GM23338 (cell line): ENCODE results near the gene SLC5A12. TPM values are rescaled to one million over a fixed set of nuclear protein-coding genes. Genes with fewer than 3 reads are reported as not detected.

ENCODE experiments used
- ATAC-seq: fragments of 200-7000 bp; cut with Tn5 transposase; 3 replicates; pipeline ENCODE4 v1.9.1; 2020
- DNase-seq: peaks from one replicate; pipeline ENCODE4 v3.0.0-alpha.2; 2015; ENCODE audit warnings: low spot score
- H2AFZ ChIP-seq: fragments of 200-600 bp; sonication (generic); 2 replicates; pipeline ENCODE4 v1.8.0; 2016; ENCODE audit warnings: antibody characterized with exemption, mild to moderate bottlenecking, moderate library complexity
- H3F3A ChIP-seq: fragments of 200-600 bp; sonication (generic); replicated peaks from 2 replicates; pipeline ENCODE4 v1.8.0; 2017; ENCODE audit warnings: antibody characterized with exemption, mixed run types, low read depth
- H3K27ac ChIP-seq: fragments of 200-600 bp; sonication (generic); 2 replicates; pipeline ENCODE4 v1.6.1; 2016; ENCODE audit warnings: low read depth
- H3K27me3 ChIP-seq: fragments of 200-600 bp; sonication (generic); 2 replicates; pipeline ENCODE4 v1.8.0; 2016; ENCODE audit warnings: mild to moderate bottlenecking, mixed run types, moderate library complexity; ENCODE audit not compliant: insufficient read depth
- H3K36me3 ChIP-seq: fragments of 200-600 bp; sonication (generic); 2 replicates; pipeline ENCODE4 v1.8.0; 2016; ENCODE audit warnings: mild to moderate bottlenecking; ENCODE audit not compliant: insufficient read depth
- H3K4me1 ChIP-seq: fragments of 200-600 bp; sonication (generic); 2 replicates; pipeline ENCODE4 v1.8.0; 2016; ENCODE audit warnings: mild to moderate bottlenecking, moderate library complexity; ENCODE audit not compliant: insufficient read depth
- H3K4me2 ChIP-seq: fragments of 200-600 bp; sonication (generic); 2 replicates; pipeline ENCODE4 v1.7.1; 2017; ENCODE audit warnings: mixed run types
- H3K4me3 ChIP-seq: fragments of 200-600 bp; sonication (generic); 2 replicates; pipeline ENCODE4 v1.6.1; 2016; ENCODE audit warnings: mixed run types
- H3K79me2 ChIP-seq: fragments of 200-600 bp; sonication (generic); replicated peaks from 2 replicates; pipeline ENCODE4 v1.8.0; 2017; ENCODE audit warnings: mild to moderate bottlenecking; ENCODE audit not compliant: insufficient read depth
- H3K9me2 ChIP-seq: fragments of 200-600 bp; sonication (generic); 2 replicates; pipeline ENCODE4 v1.8.0; 2017; ENCODE audit not compliant: insufficient read depth
- H4K20me1 ChIP-seq: fragments of 200-600 bp; sonication (generic); replicated peaks from 2 replicates; pipeline ENCODE4 v1.8.0; 2017; ENCODE audit warnings: mild to moderate bottlenecking; ENCODE audit not compliant: insufficient read depth
- H3K27ac Mint-ChIP-seq: 2 replicates; pipeline ENCODE4 v1.8.0; 2020; ENCODE audit warnings: inconsistent platforms, mild to moderate bottlenecking, moderate library complexity, mixed read lengths
- H3K27me3 Mint-ChIP-seq: 3 replicates; pipeline ENCODE4 v1.8.0; 2022; ENCODE audit warnings: low read depth, mild to moderate bottlenecking, moderate library complexity, mixed read lengths, inconsistent platforms; ENCODE audit not compliant: insufficient read depth, poor library complexity
- H3K36me3 Mint-ChIP-seq: 3 replicates; pipeline ENCODE4 v1.8.0; 2021; ENCODE audit warnings: low read depth, mild to moderate bottlenecking, inconsistent platforms, moderate library complexity, mixed read lengths
- H3K4me1 Mint-ChIP-seq: 3 replicates; pipeline ENCODE4 v1.8.0; 2020; ENCODE audit warnings: mild to moderate bottlenecking, inconsistent platforms, mixed read lengths
- H3K4me3 Mint-ChIP-seq: 3 replicates; pipeline ENCODE4 v1.8.0; 2021; ENCODE audit warnings: moderate library complexity, mild to moderate bottlenecking, inconsistent platforms, mixed read lengths
- H3K9me3 Mint-ChIP-seq: 3 replicates; pipeline ENCODE4 v1.8.0; 2020; ENCODE audit warnings: moderate library complexity, mild to moderate bottlenecking, inconsistent platforms, mixed read lengths
- CREB1 ChIP-seq: fragments of 250-450 bp; sonication (Bioruptor Pico); IDR thresholded peaks from 2 replicates; pipeline ENCODE4 v1.5.0; 2020; ENCODE audit warnings: low read depth, mild to moderate bottlenecking, moderate library complexity
- ETS1 ChIP-seq: IDR thresholded peaks from 2 replicates; pipeline ENCODE4 v1.6.1; 2016; ENCODE audit warnings: antibody characterized with exemption
- EZH2 ChIP-seq: fragments of 200-600 bp; sonication (generic); IDR thresholded peaks from one replicate; pipeline ENCODE4 v1.8.0; 2017; ENCODE audit warnings: antibody characterized with exemption, mild to moderate bottlenecking, low read depth; ENCODE audit not compliant: unreplicated experiment
- EZH2phosphoT487 ChIP-seq: fragments of 200-600 bp; sonication (generic); IDR thresholded peaks from one replicate; pipeline ENCODE4 v1.8.1; 2018; ENCODE audit warnings: antibody characterized with exemption; ENCODE audit not compliant: unreplicated experiment
- JUNB ChIP-seq: IDR thresholded peaks from one replicate; pipeline ENCODE4 v1.6.1; 2016; ENCODE audit warnings: antibody characterized with exemption; ENCODE audit not compliant: unreplicated experiment
- NANOG ChIP-seq: IDR thresholded peaks from 2 replicates; pipeline ENCODE4 v1.6.1; 2016; ENCODE audit warnings: antibody characterized with exemption, borderline replicate concordance
- POLR2AphosphoS5 ChIP-seq: IDR thresholded peaks from 2 replicates; pipeline ENCODE4 v1.6.1; 2016; ENCODE audit warnings: antibody characterized with exemption, low read depth
- REST ChIP-seq: IDR thresholded peaks from one replicate; pipeline ENCODE4 v1.6.1; 2018; ENCODE audit warnings: antibody characterized with exemption; ENCODE audit not compliant: unreplicated experiment
- STAT1 ChIP-seq: IDR thresholded peaks from one replicate; pipeline ENCODE4 v1.6.1; 2016; ENCODE audit warnings: antibody characterized with exemption; ENCODE audit not compliant: unreplicated experiment
- ZNF114 ChIP-seq: fragments of 250-450 bp; sonication (Bioruptor Pico); IDR thresholded peaks from 2 replicates; pipeline ENCODE4 v1.5.0; 2020; ENCODE audit warnings: mild to moderate bottlenecking, moderate library complexity
- ZNF331 ChIP-seq: fragments of 250-450 bp; sonication (Bioruptor Pico); IDR thresholded peaks from 2 replicates; pipeline ENCODE4 v1.5.0; 2020; ENCODE audit warnings: low read depth, mild to moderate bottlenecking, moderate library complexity
- polyA plus RNA-seq: library from polyadenylated mRNA; unstranded; fragments of >200 nt; fragmentation: Nextera tagmentation; extraction: Ambion mirVana; gene quantifications from 2 replicates; pipeline ENCODE4 v1.2.1, GENCODE V29; 2016
- total RNA-seq: library from RNA; depleted of rRNA; stranded (reverse); fragments of >200 nt; shearing (Covaris generic); gene quantifications from 2 replicates; pipeline ENCODE4 v1.2.3, GENCODE V29; 2014
- TF ChIP-seq, protein P1 (sequence below), 2 experiments: fragments of 200-600 bp in 1 of 2; sonication (generic) in 1 of 2; conservative IDR thresholded peaks; 2 replicates each; pipeline versions ENCODE4 v1.5.1 to v1.6.1; 2016 to 2017; ENCODE audit warnings: antibody characterized with exemption in 2 of 2, low read depth in 2 of 2, mild to moderate bottlenecking in 2 of 2, moderate library complexity in 1 of 2
- TF ChIP-seq, protein P2 (sequence below): fragments of 250-450 bp; sonication (Bioruptor Pico); IDR thresholded peaks from 2 replicates; pipeline ENCODE4 v1.5.0; 2020; ENCODE audit warnings: mild to moderate bottlenecking, moderate library complexity

SLC5A12 gene
- total and polyA plus RNA-seq, 2 experiments from 2014 or later = 0.60 to 1.4 TPM

- peaks cover 2% of the 10 kb centered on the region for H3K27me3 Mint-ChIP-seq
- no peak for DNase-seq
- peak; percentile 50 for ATAC-seq
- no peaks in the 10 kb centered on the region; the same call in 2 of the 3 replicates for H3K36me3 Mint-ChIP-seq
- H3F3A ChIP-seq = no peaks in the 10 kb centered on the region
- H3K27ac Mint-ChIP-seq = no peak overlapping the region; the same call in 1 of the 2 replicates
- H3K4me1 ChIP-seq = peaks cover 11% of the 10 kb centered on the region
- H3K4me1 Mint-ChIP-seq = peaks cover 11% of the 10 kb centered on the region
- H3K79me2 ChIP-seq = no peaks in the 10 kb centered on the region
- no peaks in the 10 kb centered on the region for H3K27me3 ChIP-seq
- H4K20me1 ChIP-seq = no peaks in the 10 kb centered on the region; the same call in 1 of the 2 replicates
- H3K36me3 ChIP-seq = no peaks in the 10 kb centered on the region
- no peak overlapping the region for H3K4me3 Mint-ChIP-seq
- H3K9me2 ChIP-seq = peaks cover 13% of the 10 kb centered on the region
- H3K4me2 ChIP-seq = peak overlapping the region; percentile 46; the same call in 1 of the 2 replicates
- no peak overlapping the region for H2AFZ ChIP-seq
- H3K27ac ChIP-seq = no peak overlapping the region
- H3K9me3 Mint-ChIP-seq = no peaks in the 10 kb centered on the region
- TF ChIP-seq NANOG = no peak
- TF ChIP-seq, protein P1, sequence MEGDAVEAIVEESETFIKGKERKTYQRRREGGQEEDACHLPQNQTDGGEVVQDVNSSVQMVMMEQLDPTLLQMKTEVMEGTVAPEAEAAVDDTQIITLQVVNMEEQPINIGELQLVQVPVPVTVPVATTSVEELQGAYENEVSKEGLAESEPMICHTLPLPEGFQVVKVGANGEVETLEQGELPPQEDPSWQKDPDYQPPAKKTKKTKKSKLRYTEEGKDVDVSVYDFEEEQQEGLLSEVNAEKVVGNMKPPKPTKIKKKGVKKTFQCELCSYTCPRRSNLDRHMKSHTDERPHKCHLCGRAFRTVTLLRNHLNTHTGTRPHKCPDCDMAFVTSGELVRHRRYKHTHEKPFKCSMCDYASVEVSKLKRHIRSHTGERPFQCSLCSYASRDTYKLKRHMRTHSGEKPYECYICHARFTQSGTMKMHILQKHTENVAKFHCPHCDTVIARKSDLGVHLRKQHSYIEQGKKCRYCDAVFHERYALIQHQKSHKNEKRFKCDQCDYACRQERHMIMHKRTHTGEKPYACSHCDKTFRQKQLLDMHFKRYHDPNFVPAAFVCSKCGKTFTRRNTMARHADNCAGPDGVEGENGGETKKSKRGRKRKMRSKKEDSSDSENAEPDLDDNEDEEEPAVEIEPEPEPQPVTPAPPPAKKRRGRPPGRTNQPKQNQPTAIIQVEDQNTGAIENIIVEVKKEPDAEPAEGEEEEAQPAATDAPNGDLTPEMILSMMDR (conservative IDR thresholded peaks at IDR 0.05; ENCODE audit: low read depth in 2 of 2) = no peak
- no peak for TF ChIP-seq ZNF114 (CRISPR knock-in tag)
- no peak for TF ChIP-seq EZH2phosphoT487
- no peak for TF ChIP-seq REST
- no peak for TF ChIP-seq CREB1
- TF ChIP-seq EZH2 = no peak
- TF ChIP-seq STAT1 = no peak
- no peak for TF ChIP-seq JUNB
- no peak for TF ChIP-seq ZNF331 (CRISPR knock-in tag)
- no peak for TF ChIP-seq ETS1
- TF ChIP-seq, protein P2, sequence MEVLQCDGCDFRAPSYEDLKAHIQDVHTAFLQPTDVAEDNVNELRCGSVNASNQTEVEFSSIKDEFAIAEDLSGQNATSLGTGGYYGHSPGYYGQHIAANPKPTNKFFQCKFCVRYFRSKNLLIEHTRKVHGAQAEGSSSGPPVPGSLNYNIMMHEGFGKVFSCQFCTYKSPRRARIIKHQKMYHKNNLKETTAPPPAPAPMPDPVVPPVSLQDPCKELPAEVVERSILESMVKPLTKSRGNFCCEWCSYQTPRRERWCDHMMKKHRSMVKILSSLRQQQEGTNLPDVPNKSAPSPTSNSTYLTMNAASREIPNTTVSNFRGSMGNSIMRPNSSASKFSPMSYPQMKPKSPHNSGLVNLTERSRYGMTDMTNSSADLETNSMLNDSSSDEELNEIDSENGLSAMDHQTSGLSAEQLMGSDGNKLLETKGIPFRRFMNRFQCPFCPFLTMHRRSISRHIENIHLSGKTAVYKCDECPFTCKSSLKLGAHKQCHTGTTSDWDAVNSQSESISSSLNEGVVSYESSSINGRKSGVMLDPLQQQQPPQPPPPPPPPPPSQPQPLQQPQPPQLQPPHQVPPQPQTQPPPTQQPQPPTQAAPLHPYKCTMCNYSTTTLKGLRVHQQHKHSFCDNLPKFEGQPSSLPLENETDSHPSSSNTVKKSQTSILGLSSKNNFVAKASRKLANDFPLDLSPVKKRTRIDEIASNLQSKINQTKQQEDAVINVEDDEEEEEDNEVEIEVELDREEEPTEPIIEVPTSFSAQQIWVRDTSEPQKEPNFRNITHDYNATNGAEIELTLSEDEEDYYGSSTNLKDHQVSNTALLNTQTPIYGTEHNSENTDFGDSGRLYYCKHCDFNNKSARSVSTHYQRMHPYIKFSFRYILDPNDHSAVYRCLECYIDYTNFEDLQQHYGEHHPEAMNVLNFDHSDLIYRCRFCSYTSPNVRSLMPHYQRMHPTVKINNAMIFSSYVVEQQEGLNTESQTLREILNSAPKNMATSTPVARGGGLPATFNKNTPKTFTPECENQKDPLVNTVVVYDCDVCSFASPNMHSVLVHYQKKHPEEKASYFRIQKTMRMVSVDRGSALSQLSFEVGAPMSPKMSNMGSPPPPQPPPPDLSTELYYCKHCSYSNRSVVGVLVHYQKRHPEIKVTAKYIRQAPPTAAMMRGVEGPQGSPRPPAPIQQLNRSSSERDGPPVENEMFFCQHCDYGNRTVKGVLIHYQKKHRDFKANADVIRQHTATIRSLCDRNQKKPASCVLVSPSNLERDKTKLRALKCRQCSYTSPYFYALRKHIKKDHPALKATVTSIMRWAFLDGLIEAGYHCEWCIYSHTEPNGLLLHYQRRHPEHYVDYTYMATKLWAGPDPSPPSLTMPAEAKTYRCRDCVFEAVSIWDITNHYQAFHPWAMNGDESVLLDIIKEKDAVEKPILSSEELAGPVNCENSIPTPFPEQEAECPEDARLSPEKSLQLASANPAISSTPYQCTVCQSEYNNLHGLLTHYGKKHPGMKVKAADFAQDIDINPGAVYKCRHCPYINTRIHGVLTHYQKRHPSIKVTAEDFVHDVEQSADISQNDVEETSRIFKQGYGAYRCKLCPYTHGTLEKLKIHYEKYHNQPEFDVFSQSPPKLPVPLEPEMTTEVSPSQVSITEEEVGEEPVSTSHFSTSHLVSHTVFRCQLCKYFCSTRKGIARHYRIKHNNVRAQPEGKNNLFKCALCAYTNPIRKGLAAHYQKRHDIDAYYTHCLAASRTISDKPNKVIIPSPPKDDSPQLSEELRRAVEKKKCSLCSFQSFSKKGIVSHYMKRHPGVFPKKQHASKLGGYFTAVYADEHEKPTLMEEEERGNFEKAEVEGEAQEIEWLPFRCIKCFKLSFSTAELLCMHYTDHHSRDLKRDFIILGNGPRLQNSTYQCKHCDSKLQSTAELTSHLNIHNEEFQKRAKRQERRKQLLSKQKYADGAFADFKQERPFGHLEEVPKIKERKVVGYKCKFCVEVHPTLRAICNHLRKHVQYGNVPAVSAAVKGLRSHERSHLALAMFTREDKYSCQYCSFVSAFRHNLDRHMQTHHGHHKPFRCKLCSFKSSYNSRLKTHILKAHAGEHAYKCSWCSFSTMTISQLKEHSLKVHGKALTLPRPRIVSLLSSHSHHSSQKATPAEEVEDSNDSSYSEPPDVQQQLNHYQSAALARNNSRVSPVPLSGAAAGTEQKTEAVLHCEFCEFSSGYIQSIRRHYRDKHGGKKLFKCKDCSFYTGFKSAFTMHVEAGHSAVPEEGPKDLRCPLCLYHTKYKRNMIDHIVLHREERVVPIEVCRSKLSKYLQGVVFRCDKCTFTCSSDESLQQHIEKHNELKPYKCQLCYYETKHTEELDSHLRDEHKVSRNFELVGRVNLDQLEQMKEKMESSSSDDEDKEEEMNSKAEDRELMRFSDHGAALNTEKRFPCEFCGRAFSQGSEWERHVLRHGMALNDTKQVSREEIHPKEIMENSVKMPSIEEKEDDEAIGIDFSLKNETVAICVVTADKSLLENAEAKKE (CRISPR knock-in tag) = no peak; the same call in 1 of the 2 replicates
- TF ChIP-seq POLR2AphosphoS5 = no peak
- H3K4me3 ChIP-seq = 0 out of 2 replicates have a peak overlapping the region, but pooled peaks have one; percentile 22
These were observed 47.2 kb upstream of the SLC5A12 start for GRCh38 chr11:26769027-26769426.
